GM21423 (cell line): ENCODE measurements around the gene SLC35D1.
A peak's percentile ranks its signal among the peaks of the same experiment; 100 is the strongest.
"Not testable (repeated sequence)": the region's sequence is repeated elsewhere in the genome, so short reads cannot be mapped to it uniquely, and the experiment has no call there.

ENCODE experiments used
- ATAC-seq: cut with Tn5 transposase; IDR thresholded peaks from one replicate; pipeline ENCODE4 v1.9.1; 2021; ENCODE audit warnings: mild to moderate bottlenecking, moderate library complexity; ENCODE audit not compliant: unreplicated experiment

Gene SLC35D1

GRCh38 chr1:66993076-66993475, 60.9 kb downstream of the SLC35D1 start:
- no peak for ATAC-seq

- ATAC-seq: no peak
Observed at GRCh38 chr1:66985835-66986234, 68.1 kb downstream of the SLC35D1 start.

GRCh38 chr1:66984491-66984890, 69.5 kb downstream of the SLC35D1 start:
- peak; percentile 86 for ATAC-seq

GRCh38 chr1:66982561-66983260, 71.2 kb downstream of the SLC35D1 start:
- peak; percentile 55 for ATAC-seq

DNA sequence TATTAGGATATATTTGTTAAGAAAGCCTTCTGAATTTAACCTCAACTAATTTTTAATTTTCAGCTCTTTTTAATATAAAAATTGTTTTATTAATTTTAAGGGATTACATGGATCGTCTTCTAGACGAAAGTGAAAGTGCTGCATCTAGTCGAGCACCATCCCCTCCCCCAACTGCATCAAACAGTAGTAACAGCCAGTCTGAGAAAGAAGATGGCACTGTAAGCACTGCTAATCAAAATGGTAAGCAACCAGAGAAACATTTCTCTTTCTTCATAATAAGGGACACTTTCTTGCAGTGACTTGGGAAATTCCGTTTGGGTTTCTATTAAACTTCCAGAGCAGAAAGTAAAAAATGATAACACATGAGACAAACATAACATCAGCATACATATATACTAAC, 72.3 kb downstream of the SLC35D1 start:
- ATAC-seq: no peak

- ATAC-seq: no peak
Observed at GRCh38 chr1:66980745-66981367, 73.1 kb downstream of the SLC35D1 start.

- not testable (repeated sequence) for ATAC-seq
Observed at GRCh38 chr1:66979621-66980020, 74.3 kb downstream of the SLC35D1 start.

DNA sequence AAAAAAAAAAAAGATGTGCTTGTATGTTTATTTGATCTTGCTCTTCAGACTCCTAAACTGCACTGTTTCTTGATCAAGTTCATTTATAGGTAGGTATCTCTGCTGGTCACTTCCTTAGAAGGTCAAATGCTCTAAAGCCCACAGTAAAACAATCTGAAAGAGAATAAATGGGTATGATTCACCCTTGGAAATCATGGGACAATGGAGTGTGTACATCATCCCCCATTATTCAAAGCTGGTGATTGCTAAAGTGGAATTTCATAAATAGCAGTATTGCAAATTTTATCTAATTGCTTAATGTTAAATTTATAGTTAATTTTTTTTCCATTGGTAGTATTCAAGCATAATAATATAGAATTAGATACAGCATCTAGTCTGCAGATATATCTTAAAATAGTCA, 75.7 kb downstream of the SLC35D1 start:
- no peak for ATAC-seq

GRCh38 chr1:66968574-66968973, 85.4 kb downstream of the SLC35D1 start:
- ATAC-seq: no peak

DNA sequence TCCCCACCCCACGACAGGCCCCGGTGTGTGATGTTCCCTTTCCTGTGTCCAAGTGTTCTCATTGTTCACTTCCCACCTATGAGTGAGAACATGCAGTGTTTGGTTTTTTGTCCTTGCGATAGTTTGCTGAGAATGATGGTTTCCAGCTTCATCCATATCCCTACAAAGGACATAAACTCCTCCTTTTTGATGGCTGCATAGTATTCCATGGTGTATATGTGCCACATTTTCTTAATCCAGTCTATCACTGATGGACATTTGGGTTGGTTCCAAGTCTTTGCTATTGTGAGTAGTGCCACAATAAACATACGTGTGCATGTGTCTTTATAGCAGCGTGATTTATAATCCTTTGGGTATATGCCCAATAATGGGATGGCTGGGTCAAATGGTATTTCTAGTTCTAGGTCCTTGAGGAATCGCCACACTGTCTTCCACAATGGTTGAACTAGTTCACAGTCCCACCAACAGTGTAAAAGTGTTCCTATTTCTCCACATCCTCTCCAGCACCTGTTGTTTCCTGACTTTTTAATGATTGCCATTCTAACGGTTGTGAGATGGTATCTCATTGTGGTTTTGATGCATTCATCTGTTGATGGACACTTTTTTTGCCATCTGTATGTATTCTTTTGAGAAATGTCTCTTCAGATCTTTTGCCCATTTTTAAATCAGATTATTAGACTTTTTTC, 87.6 kb downstream of the SLC35D1 start:
- ATAC-seq: not testable (repeated sequence)

DNA sequence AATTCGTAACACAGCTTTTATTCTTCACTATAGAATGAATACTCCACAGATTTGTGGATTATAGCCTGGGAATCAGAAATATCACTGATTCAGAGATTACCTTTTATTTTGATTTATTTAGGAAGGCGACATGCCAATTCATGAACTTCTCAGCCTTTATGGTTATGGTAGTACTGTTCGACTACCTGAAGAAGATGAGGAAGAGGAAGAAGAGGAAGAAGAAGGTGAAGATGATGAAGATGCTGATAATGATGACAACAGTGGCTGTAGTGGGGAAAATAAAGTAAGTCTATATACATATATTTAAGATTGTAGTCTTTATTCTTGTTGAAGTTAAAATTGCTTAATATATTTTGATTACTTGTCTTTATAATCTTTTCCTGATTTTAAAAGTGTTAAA, 96.0 kb downstream of the SLC35D1 start:
- no peak for ATAC-seq

GRCh38 chr1:66954208-66954607, 99.7 kb downstream of the SLC35D1 start:
- ATAC-seq: peak; percentile 86

DNA sequence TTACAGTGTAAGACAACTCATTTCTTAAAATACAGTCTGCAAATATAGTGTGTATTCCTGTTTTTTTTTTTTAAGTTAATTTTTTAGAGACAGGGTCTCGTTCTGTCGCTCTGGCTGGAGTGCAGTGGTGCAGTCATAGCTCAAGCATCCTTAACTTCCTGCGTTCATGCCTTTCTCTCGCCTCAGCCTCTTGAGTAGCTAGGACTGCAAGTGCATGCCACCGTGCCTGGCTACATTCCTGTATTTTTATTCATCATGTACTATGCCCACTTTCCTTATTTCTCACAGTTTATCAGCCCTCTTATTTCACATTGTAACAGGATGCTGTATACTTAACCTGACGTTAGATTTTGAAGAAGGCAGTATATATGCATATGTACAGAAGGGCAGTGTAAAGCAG, 102.4 kb downstream of the SLC35D1 start:
- ATAC-seq: no peak
